H1 (cell line): ENCODE results near the gene TPD52L1. TPM values are rescaled to one million over a fixed set of nuclear protein-coding genes. Genes with fewer than 3 reads are reported as not detected.

Experiments
- CTCF ChIA-PET: fragments of 300-600 bp; sonication (Branson Sonifier 250); formaldehyde crosslinking; loops from one replicate; lab custom pipeline; 2021; ENCODE audit not compliant: partially characterized antibody; lab: Charles Lee
- POLR2A ChIA-PET: fragments of 300-600 bp; sonication (Branson Sonifier 250); formaldehyde crosslinking; loops from one replicate; lab custom pipeline; 2021; ENCODE audit warnings: inconsistent platforms; ENCODE audit not compliant: partially characterized antibody; lab: Charles Lee
- DNase-seq, 2 experiments: peaks; one replicate each; pipeline versions ENCODE4 v3.0.0 to v3.0.0-alpha.2; 2010 to 2022; ENCODE audit warnings: low spot score in 2 of 2, low read depth in 1 of 2, mixed read lengths in 1 of 2
- FAIRE-seq: peaks from 2 replicates; lab custom pipeline; 2011; peaks lifted over from hg19 to GRCh38; lab: Jason Lieb, UNC
- H2AFZ ChIP-seq: 2 replicates; pipeline ENCODE4 v1.8.1; 2012; ENCODE audit warnings: low read length, inconsistent platforms
- H2AK5ac ChIP-seq: 2 replicates; pipeline ENCODE4 v1.6.1; 2013; ENCODE audit warnings: low read depth, low read length
- H2BK120ac ChIP-seq: replicated peaks from 2 replicates; pipeline ENCODE3; 2013; ENCODE audit warnings: low read depth, low read length, inconsistent platforms
- H2BK12ac ChIP-seq: 2 replicates; pipeline ENCODE4 v1.6.1; 2013; ENCODE audit warnings: low read depth, low read length
- H2BK15ac ChIP-seq: 2 replicates; pipeline ENCODE4 v1.6.1; 2013; ENCODE audit warnings: low read length
- H2BK20ac ChIP-seq: 2 replicates; pipeline ENCODE4 v1.6.1; 2013; ENCODE audit warnings: low read length
- H2BK5ac ChIP-seq: 2 replicates; pipeline ENCODE4 v1.6.1; 2013; ENCODE audit warnings: low read depth, low read length
- H3K14ac ChIP-seq: 2 replicates; pipeline ENCODE4 v1.6.1; 2013; ENCODE audit warnings: inconsistent platforms; ENCODE audit not compliant: insufficient read length
- H3K18ac ChIP-seq: 2 replicates; pipeline ENCODE4 v1.6.1; 2013; ENCODE audit warnings: low read length; ENCODE audit errors: extremely low read depth
- H3K23ac ChIP-seq: 2 replicates; pipeline ENCODE4 v1.6.1; 2013; ENCODE audit warnings: inconsistent platforms; ENCODE audit not compliant: insufficient read length
- H3K23me2 ChIP-seq: 2 replicates; pipeline ENCODE4 v1.6.1; 2013; ENCODE audit warnings: low read depth, low read length
- H3K27ac ChIP-seq: 2 replicates; pipeline ENCODE4 v1.6.1; 2011; ENCODE audit warnings: low read depth, low read length, inconsistent platforms
- H3K27me3 ChIP-seq, 4 experiments: replicated peaks in 1 of 4; 1 replicate in 1 of 4; 2 replicates in 3 of 4; pipeline versions ENCODE4 v1.6.1 to v1.8.1; 2011 to 2013; ENCODE audit warnings: low read length in 3 of 4, mild to moderate bottlenecking in 3 of 4, inconsistent platforms in 2 of 4, mixed read lengths in 2 of 4, moderate library complexity in 1 of 4; ENCODE audit not compliant: control insufficient read depth in 3 of 4, insufficient read depth in 3 of 4; ENCODE audit errors: extremely low read depth in 1 of 4
- H3K36me3 ChIP-seq, 4 experiments: 2 replicates each; pipeline versions ENCODE4 v1.6.1 to v1.8.1; 2011 to 2013; ENCODE audit warnings: mild to moderate bottlenecking in 4 of 4, low read length in 3 of 4, moderate library complexity in 2 of 4, control low read depth in 1 of 4, inconsistent platforms in 1 of 4; ENCODE audit not compliant: insufficient read depth in 4 of 4, control insufficient read depth in 2 of 4
- H3K4ac ChIP-seq: replicated peaks from 2 replicates; pipeline ENCODE3; 2013; ENCODE audit warnings: low read length, low read depth, mixed read lengths, inconsistent platforms; ENCODE audit not compliant: insufficient read length
- H3K4me1 ChIP-seq, 4 experiments: replicated peaks in 1 of 4; 1 replicate in 1 of 4; 2 replicates in 3 of 4; pipeline versions ENCODE4 v1.6.1 to v1.8.1; 2011 to 2013; ENCODE audit warnings: low read length in 3 of 4, inconsistent platforms in 2 of 4, mixed read lengths in 1 of 4; ENCODE audit not compliant: insufficient read depth in 4 of 4, control insufficient read depth in 3 of 4
- H3K4me2 ChIP-seq, 2 experiments: 2 replicates each; pipeline versions ENCODE4 v1.6.1 to v1.8.1; 2011 to 2013; ENCODE audit warnings: low read depth in 2 of 2, low read length in 2 of 2, control low read depth in 1 of 2, inconsistent platforms in 1 of 2, mild to moderate bottlenecking in 1 of 2; ENCODE audit not compliant: insufficient read depth in 1 of 2
- H3K4me3 ChIP-seq, 4 experiments: fragments of 200-600, 300-600 bp in 1 of 4; sonication (generic), shearing (Covaris generic), sonication (Bioruptor Twin) in 1 of 4; 2 replicates each; pipeline versions ENCODE4 v1.5.1 to v1.8.1; 2011 to 2016; ENCODE audit warnings: low read length in 4 of 4, low read depth in 3 of 4, control low read depth in 2 of 4, inconsistent platforms in 2 of 4, mild to moderate bottlenecking in 2 of 4, mixed read lengths in 1 of 4, moderate library complexity in 1 of 4; ENCODE audit not compliant: insufficient read depth in 2 of 4; ENCODE audit errors: extremely low read depth in 1 of 4
- H3K56ac ChIP-seq: replicated peaks from 2 replicates; pipeline ENCODE3; 2013; ENCODE audit warnings: low read depth, mild to moderate bottlenecking, mixed read lengths, low read length, inconsistent platforms; ENCODE audit not compliant: insufficient read length
- H3K79me1 ChIP-seq: 2 replicates; pipeline ENCODE4 v1.6.1; 2013; ENCODE audit warnings: low read depth, low read length, control low read depth
- H3K79me2 ChIP-seq, 2 experiments: 2 replicates each; pipeline versions ENCODE4 v1.6.1 to v1.8.1; 2012 to 2013; ENCODE audit warnings: low read length in 2 of 2, mild to moderate bottlenecking in 2 of 2, inconsistent platforms in 1 of 2; ENCODE audit not compliant: insufficient read depth in 2 of 2, control insufficient read depth in 1 of 2
- H3K9ac ChIP-seq, 4 experiments: replicated peaks in 1 of 4; 1 replicate in 1 of 4; 2 replicates in 3 of 4; pipeline versions ENCODE4 v1.6.1 to v1.8.1; 2011 to 2013; ENCODE audit warnings: low read depth in 3 of 4, low read length in 3 of 4, control low read depth in 2 of 4, mild to moderate bottlenecking in 2 of 4, moderate library complexity in 2 of 4, inconsistent platforms in 1 of 4; ENCODE audit errors: extremely low read depth in 1 of 4
- H3K9me3 ChIP-seq, 2 experiments: 2 replicates each; pipeline versions ENCODE4 v1.6.1 to v1.8.1; 2012 to 2013; ENCODE audit warnings: mild to moderate bottlenecking in 2 of 2, moderate library complexity in 2 of 2, control low read depth in 1 of 2, inconsistent platforms in 1 of 2, low read depth in 1 of 2, low read length in 1 of 2, mixed read lengths in 1 of 2; ENCODE audit not compliant: insufficient read depth in 2 of 2
- H4K20me1 ChIP-seq, 2 experiments: replicated peaks in 1 of 2; 2 replicates each; pipeline versions ENCODE3 to v1.8.1; 2011 to 2013; ENCODE audit warnings: inconsistent platforms in 2 of 2, low read length in 2 of 2, mild to moderate bottlenecking in 1 of 2; ENCODE audit not compliant: insufficient read depth in 2 of 2, control insufficient read depth in 1 of 2
- H4K5ac ChIP-seq: 2 replicates; pipeline ENCODE4 v1.6.1; 2013; ENCODE audit warnings: low read length, low read depth, mixed read lengths, inconsistent platforms; ENCODE audit not compliant: insufficient read length
- H4K8ac ChIP-seq: 2 replicates; pipeline ENCODE4 v1.8.0; 2013; ENCODE audit warnings: mild to moderate bottlenecking, moderate library complexity, low read length, inconsistent platforms; ENCODE audit not compliant: insufficient read depth; ENCODE audit errors: extremely low read depth
- H4K91ac ChIP-seq: replicated peaks from 2 replicates; pipeline ENCODE3; 2013; ENCODE audit warnings: low read length, mixed read lengths, inconsistent platforms; ENCODE audit not compliant: insufficient read length
- CHD1 ChIP-seq: IDR thresholded peaks from 2 replicates; pipeline ENCODE4 v1.6.1; 2012; ENCODE audit warnings: low read depth, low read length, improper control_type of control experiment
- CTCF ChIP-seq, 3 experiments: IDR thresholded peaks; 1 replicate in 2 of 3; 2 replicates in 1 of 3; pipeline versions ENCODE4 v1.5.1 to v1.6.1; 2011; ENCODE audit warnings: low read length in 3 of 3, mild to moderate bottlenecking in 3 of 3, inconsistent platforms in 2 of 3, low read depth in 1 of 3, moderate library complexity in 1 of 3; ENCODE audit not compliant: insufficient read depth in 1 of 3; ENCODE audit errors: control extremely low read depth in 1 of 3
- EZH2 ChIP-seq: fragments of 200-600 bp; sonication (generic); IDR thresholded peaks from 2 replicates; pipeline ENCODE4 v1.7.1; 2012; ENCODE audit warnings: low read depth, mild to moderate bottlenecking, moderate library complexity, low read length, inconsistent platforms; ENCODE audit not compliant: severe bottlenecking
- HDAC2 ChIP-seq, 2 experiments: fragments of 300-600 bp in 1 of 2; sonication (generic) in 1 of 2; IDR thresholded peaks; 2 replicates each; pipeline ENCODE4 v1.6.1; 2011 to 2012; ENCODE audit warnings: low read depth in 2 of 2, low read length in 2 of 2, mild to moderate bottlenecking in 2 of 2, moderate library complexity in 2 of 2, borderline replicate concordance in 1 of 2, inconsistent platforms in 1 of 2
- JUND ChIP-seq: IDR thresholded peaks from 2 replicates; pipeline ENCODE4 v1.6.1; 2011; ENCODE audit warnings: mild to moderate bottlenecking, improper control_type of control experiment, low read length
- KDM5A ChIP-seq: fragments of 200-600 bp; IDR thresholded peaks from 2 replicates; pipeline ENCODE4 v1.7.1; 2012; ENCODE audit warnings: mild to moderate bottlenecking, low read length, inconsistent platforms, mixed read lengths
- NANOG ChIP-seq: IDR thresholded peaks from 2 replicates; pipeline ENCODE4 v1.6.1; 2011; ENCODE audit warnings: low read length, low read depth, mild to moderate bottlenecking, inconsistent platforms; ENCODE audit not compliant: insufficient read depth, poor library complexity, severe bottlenecking
- RAD21 ChIP-seq, 2 experiments: IDR thresholded peaks in 1 of 2; conservative IDR thresholded peaks in 1 of 2; 2 replicates each; pipeline ENCODE4 v1.6.1; 2011; ENCODE audit warnings: low read depth in 2 of 2, low read length in 2 of 2, improper control_type of control experiment in 1 of 2, inconsistent platforms in 1 of 2, mild to moderate bottlenecking in 1 of 2, moderate library complexity in 1 of 2
- SUZ12 ChIP-seq: fragments of 200-600 bp; sonication (generic); IDR thresholded peaks from 2 replicates; pipeline ENCODE4 v1.6.1; 2012; ENCODE audit warnings: mild to moderate bottlenecking, inconsistent platforms, low read length, moderate library complexity, mixed read lengths
- WGBS, 2 experiments: shearing (Covaris generic) in 1 of 2; methylation state at CpG; one replicate each; pipeline versions ENCODE4 v1.1.6 to v1.1.7; 2013 to 2015; ENCODE audit warnings: low lambda C conversion rate in 2 of 2, mixed read lengths in 2 of 2, inconsistent platforms in 1 of 2, low coverage in 1 of 2, missing lambda C conversion rate in 1 of 2; ENCODE audit not compliant: insufficient replicate concordance in 2 of 2, insufficient coverage in 1 of 2, insufficient read length in 1 of 2; ENCODE audit errors: extremely low coverage in 1 of 2, missing lambda C conversion rate in 1 of 2; 5-methylcytosine and 5-hydroxymethylcytosine counted together
- polyA plus RNA-seq, 7 experiments: library from polyadenylated mRNA; depleted of rRNA in 3 of 7; stranded (reverse) in 5 of 7; unstranded in 2 of 7; fragments of >200 nt in 5 of 7; fragments of 200-250 nt in 2 of 7; gene quantifications; 1 replicate in 5 of 7; 2 replicates in 1 of 7; 4 replicates in 1 of 7; pipeline versions ENCODE4 v1.2.1 to v1.2.3, GENCODE V29; 2011 to 2013; ENCODE audit warnings: missing spikeins in 2 of 7, mixed read lengths in 2 of 7
- total RNA-seq: library from RNA; stranded (reverse); fragmentation: NEBNext Ultra II Directional; extraction: Animal tissue kit (Norgen Biotek cat#: 25700); gene quantifications from 2 replicates; pipeline ENCODE4 v1.2.1, GENCODE V29; 2021

Gene TPD52L1
- total and polyA plus RNA-seq, 2 of the 8 experiments (the other 6 are each of a cell fraction or from before 2014, with no cell fraction given), result 7.4 to 14.2 TPM

- no peaks in the 10 kb centered on the region for H4K20me1 ChIP-seq
- no peaks in the 10 kb centered on the region for H3K27me3 ChIP-seq
- H3K18ac ChIP-seq, result no peak overlapping the region
- H2BK12ac ChIP-seq, result no peak overlapping the region
- H2BK20ac ChIP-seq, result no peak overlapping the region
- no peak overlapping the region for H3K4ac ChIP-seq
- no peak for DNase-seq
- no peaks in the 10 kb centered on the region for H3K36me3 ChIP-seq
- no peak overlapping the region for H3K56ac ChIP-seq
- no peak overlapping the region for H3K4me2 ChIP-seq
- ChIA-PET CTCF (interaction anchor here (0.8 to 4.7 kb wide), 7 partner anchors 11 to 253 kb away, joined by 3 to 38 read pairs (median 5); partner anchors contain the start of gene TPD52L1), POLR2A (no interaction called here)
- no peak overlapping the region for H2AFZ ChIP-seq
- no peak overlapping the region for H2BK120ac ChIP-seq
- no peak overlapping the region for H3K14ac ChIP-seq
- H4K5ac ChIP-seq, result no peak overlapping the region
- H2AK5ac ChIP-seq, result no peak overlapping the region
- no peak overlapping the region for H4K91ac ChIP-seq
- no peaks in the 10 kb centered on the region for H3K23me2 ChIP-seq
- no peaks in the 10 kb centered on the region for H3K79me2 ChIP-seq
- H3K4me3 ChIP-seq, result no peak overlapping the region
- H2BK15ac ChIP-seq, result no peak overlapping the region; the same call in 1 of the 2 replicates
- H3K9me3 ChIP-seq, result peaks cover 0 to 7% of the 10 kb centered on the region in 2 experiments; a peak in 1 of 4 replicates
- 92% methylated on average over 6 of the region's 6 CpGs; no CpG with 5 or more reads in 1 of the 2 experiments for WGBS, 2 experiments
- no peak for FAIRE-seq
- H3K79me1 ChIP-seq, result no peaks in the 10 kb centered on the region
- peaks cover 0 to 9% (median 0%) of the 10 kb centered on the region in 4 experiments; a peak in 1 of 7 replicates for H3K4me1 ChIP-seq
- no peak overlapping the region; the same call in 1 of the 2 replicates for H4K8ac ChIP-seq
- no peak overlapping the region for H3K9ac ChIP-seq
- no peak overlapping the region for H3K23ac ChIP-seq
- no peak overlapping the region for H3K27ac ChIP-seq
- no peak overlapping the region for H2BK5ac ChIP-seq
- TF ChIP-seq EZH2 (no peak), SUZ12 (no peak), CTCF (IDR thresholded peaks at IDR 0.05; ENCODE audit: control extremely low read depth in 1 of 3, insufficient read depth in 1 of 3, low read depth in 1 of 3, low read length in 3 of 3) (no peak), NANOG (no peak), KDM5A (no peak), HDAC2 (IDR thresholded peaks at IDR 0.05; ENCODE audit: borderline replicate concordance in 1 of 2, low read depth in 2 of 2, low read length in 2 of 2) (no peak), RAD21 (IDR thresholded peaks at IDR 0.05 in 1 of 2, conservative IDR thresholded peaks at IDR 0.05 in 1 of 2; ENCODE audit: low read depth in 2 of 2, low read length in 2 of 2) (no peak), CHD1 (no peak), JUND (no peak)
Measured at GRCh38 chr6:125124049-125124669, 29.4 kb upstream of the TPD52L1 start.
